SK-N-SH (cell line): ENCODE results near the gene ATP6V0E1.

ENCODE experiments used
- NFIC ChIP-seq: IDR thresholded peaks from 2 replicates; pipeline ENCODE4 v1.4.0; 2012; ENCODE audit warnings: borderline replicate concordance
- POLR2AphosphoS5 ChIP-seq: IDR thresholded peaks from 2 replicates; pipeline ENCODE4 v1.6.1; 2012; ENCODE audit warnings: low read depth, low read length
- RCOR1 ChIP-seq: fragments of 150-350 bp; IDR thresholded peaks from 2 replicates; pipeline ENCODE4 v1.6.1; 2017; ENCODE audit warnings: antibody characterized with exemption, low read length
- SMC3 ChIP-seq: IDR thresholded peaks from 2 replicates; pipeline ENCODE4 v1.6.1; 2012; ENCODE audit warnings: low read depth, low read length, improper control_type of control experiment
- ZBTB33 ChIP-seq: IDR thresholded peaks from 2 replicates; pipeline ENCODE4 v1.4.0; 2012; ENCODE audit warnings: low read depth, borderline replicate concordance
- TF ChIP-seq, protein P1 (sequence below): IDR thresholded peaks from 2 replicates; pipeline ENCODE4 v1.6.1; 2012; ENCODE audit warnings: mild to moderate bottlenecking, low read depth, low read length, moderate library complexity
- TF ChIP-seq, protein P2 (sequence below): fragments of 150-350 bp; IDR thresholded peaks from 2 replicates; pipeline ENCODE4 v1.6.1; 2017; ENCODE audit warnings: antibody characterized with exemption, low read length, low read depth, borderline replicate concordance
- TF ChIP-seq, protein P3 (sequence below): fragments of 200-600 bp; sonication (generic); IDR thresholded peaks from 2 replicates; pipeline ENCODE4 v1.6.1; 2017; ENCODE audit warnings: antibody characterized with exemption, mild to moderate bottlenecking, moderate library complexity

DNA sequence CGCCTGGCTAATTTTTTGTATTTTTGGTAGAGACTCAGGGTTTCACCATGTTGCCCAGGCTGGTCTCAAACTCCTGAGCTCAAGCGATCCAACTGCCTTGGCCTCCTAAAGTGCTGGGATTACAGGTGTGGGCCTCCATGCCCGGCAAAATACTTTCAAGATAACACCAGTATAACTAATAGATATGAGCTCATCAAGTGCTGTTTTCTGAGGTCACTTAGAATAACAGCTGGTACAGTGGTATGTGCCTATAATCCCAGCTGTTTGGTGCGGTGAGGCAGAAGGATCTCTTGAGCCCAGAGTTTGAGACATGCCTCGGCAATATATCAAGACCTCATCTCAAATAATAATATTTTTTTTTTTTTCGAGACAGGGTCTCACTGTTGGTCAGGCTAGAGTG lies 42.1 kb downstream of the ATP6V0E1 start:
- TF ChIP-seq, protein P1, sequence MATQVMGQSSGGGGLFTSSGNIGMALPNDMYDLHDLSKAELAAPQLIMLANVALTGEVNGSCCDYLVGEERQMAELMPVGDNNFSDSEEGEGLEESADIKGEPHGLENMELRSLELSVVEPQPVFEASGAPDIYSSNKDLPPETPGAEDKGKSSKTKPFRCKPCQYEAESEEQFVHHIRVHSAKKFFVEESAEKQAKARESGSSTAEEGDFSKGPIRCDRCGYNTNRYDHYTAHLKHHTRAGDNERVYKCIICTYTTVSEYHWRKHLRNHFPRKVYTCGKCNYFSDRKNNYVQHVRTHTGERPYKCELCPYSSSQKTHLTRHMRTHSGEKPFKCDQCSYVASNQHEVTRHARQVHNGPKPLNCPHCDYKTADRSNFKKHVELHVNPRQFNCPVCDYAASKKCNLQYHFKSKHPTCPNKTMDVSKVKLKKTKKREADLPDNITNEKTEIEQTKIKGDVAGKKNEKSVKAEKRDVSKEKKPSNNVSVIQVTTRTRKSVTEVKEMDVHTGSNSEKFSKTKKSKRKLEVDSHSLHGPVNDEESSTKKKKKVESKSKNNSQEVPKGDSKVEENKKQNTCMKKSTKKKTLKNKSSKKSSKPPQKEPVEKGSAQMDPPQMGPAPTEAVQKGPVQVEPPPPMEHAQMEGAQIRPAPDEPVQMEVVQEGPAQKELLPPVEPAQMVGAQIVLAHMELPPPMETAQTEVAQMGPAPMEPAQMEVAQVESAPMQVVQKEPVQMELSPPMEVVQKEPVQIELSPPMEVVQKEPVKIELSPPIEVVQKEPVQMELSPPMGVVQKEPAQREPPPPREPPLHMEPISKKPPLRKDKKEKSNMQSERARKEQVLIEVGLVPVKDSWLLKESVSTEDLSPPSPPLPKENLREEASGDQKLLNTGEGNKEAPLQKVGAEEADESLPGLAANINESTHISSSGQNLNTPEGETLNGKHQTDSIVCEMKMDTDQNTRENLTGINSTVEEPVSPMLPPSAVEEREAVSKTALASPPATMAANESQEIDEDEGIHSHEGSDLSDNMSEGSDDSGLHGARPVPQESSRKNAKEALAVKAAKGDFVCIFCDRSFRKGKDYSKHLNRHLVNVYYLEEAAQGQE = no peak
- TF ChIP-seq SMC3 (no peak), RCOR1 (no peak), ZBTB33 (no peak), NFIC (no peak), POLR2AphosphoS5 (no peak)
- TF ChIP-seq, protein P2, sequence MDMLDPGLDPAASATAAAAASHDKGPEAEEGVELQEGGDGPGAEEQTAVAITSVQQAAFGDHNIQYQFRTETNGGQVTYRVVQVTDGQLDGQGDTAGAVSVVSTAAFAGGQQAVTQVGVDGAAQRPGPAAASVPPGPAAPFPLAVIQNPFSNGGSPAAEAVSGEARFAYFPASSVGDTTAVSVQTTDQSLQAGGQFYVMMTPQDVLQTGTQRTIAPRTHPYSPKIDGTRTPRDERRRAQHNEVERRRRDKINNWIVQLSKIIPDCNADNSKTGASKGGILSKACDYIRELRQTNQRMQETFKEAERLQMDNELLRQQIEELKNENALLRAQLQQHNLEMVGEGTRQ = no peak
- TF ChIP-seq, protein P3, sequence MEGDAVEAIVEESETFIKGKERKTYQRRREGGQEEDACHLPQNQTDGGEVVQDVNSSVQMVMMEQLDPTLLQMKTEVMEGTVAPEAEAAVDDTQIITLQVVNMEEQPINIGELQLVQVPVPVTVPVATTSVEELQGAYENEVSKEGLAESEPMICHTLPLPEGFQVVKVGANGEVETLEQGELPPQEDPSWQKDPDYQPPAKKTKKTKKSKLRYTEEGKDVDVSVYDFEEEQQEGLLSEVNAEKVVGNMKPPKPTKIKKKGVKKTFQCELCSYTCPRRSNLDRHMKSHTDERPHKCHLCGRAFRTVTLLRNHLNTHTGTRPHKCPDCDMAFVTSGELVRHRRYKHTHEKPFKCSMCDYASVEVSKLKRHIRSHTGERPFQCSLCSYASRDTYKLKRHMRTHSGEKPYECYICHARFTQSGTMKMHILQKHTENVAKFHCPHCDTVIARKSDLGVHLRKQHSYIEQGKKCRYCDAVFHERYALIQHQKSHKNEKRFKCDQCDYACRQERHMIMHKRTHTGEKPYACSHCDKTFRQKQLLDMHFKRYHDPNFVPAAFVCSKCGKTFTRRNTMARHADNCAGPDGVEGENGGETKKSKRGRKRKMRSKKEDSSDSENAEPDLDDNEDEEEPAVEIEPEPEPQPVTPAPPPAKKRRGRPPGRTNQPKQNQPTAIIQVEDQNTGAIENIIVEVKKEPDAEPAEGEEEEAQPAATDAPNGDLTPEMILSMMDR = no peak
